ENCODE measurements around the gene SAMD1.

SAMD1 gene

GRCh38 chr19:14058182-14059092, 32.1 kb downstream of the SAMD1 start:
- H3K36me3 Mint-ChIP-seq (ENCODE audit: low read depth) = peaks cover 9% of the 10 kb centered on the region
- peaks cover 52% of the 10 kb centered on the region for H3K27me3 Mint-ChIP-seq (ENCODE audit: low read depth)
- peak overlapping the region; percentile 64 to 85 (median 84) for H3K4me3 Mint-ChIP-seq
- H3K27ac Mint-ChIP-seq = no peak overlapping the region
- peaks cover 4% of the 10 kb centered on the region for H3K4me1 Mint-ChIP-seq
- no peaks in the 10 kb centered on the region for H3K9me3 Mint-ChIP-seq
- TF ChIP-seq, protein P1, sequence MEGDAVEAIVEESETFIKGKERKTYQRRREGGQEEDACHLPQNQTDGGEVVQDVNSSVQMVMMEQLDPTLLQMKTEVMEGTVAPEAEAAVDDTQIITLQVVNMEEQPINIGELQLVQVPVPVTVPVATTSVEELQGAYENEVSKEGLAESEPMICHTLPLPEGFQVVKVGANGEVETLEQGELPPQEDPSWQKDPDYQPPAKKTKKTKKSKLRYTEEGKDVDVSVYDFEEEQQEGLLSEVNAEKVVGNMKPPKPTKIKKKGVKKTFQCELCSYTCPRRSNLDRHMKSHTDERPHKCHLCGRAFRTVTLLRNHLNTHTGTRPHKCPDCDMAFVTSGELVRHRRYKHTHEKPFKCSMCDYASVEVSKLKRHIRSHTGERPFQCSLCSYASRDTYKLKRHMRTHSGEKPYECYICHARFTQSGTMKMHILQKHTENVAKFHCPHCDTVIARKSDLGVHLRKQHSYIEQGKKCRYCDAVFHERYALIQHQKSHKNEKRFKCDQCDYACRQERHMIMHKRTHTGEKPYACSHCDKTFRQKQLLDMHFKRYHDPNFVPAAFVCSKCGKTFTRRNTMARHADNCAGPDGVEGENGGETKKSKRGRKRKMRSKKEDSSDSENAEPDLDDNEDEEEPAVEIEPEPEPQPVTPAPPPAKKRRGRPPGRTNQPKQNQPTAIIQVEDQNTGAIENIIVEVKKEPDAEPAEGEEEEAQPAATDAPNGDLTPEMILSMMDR (IDR thresholded peaks at IDR 0.05; ENCODE audit: unreplicated experiment in 3 of 3) = no peak

DNA sequence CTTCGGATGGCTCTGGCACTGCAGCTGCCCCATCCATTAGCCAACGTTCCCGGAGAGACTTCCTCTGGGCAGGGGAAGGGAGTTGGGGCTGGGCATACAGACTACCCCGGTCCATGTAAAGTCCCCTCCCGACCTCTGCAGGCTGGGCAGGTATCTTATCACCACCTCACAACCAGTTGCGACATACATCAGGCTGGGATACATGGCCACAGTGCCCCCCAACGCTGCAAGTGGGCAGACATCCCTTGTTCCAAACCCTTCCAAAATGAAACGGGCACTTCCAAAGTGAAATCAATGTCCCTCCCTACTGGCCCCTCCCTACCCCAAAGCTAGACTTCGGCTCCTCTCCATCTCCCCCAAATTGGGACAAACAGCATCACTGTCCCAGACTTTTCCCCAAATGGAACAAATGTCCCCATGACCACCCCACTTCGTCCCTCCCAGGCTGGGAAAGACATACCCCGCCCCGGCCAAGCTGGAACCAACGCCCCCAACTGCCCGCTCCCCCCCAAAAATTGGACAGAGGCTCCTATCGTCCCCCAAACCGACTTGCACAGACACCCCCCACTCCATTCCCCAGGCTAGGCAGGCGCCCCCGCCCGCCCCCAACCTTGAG, 33.7 kb downstream of the SAMD1 start:
- H3K36me3 Mint-ChIP-seq (ENCODE audit: low read depth) = peaks cover 14% of the 10 kb centered on the region
- H3K9me3 Mint-ChIP-seq = peaks cover 3% of the 10 kb centered on the region
- H3K27ac Mint-ChIP-seq = no peak overlapping the region
- TF ChIP-seq, protein P1 (IDR thresholded peaks at IDR 0.05; ENCODE audit: unreplicated experiment in 3 of 3) = no peak
- H3K4me3 Mint-ChIP-seq = peak overlapping the region; percentile 77 to 81 (median 81)
- peaks cover 4% of the 10 kb centered on the region for H3K4me1 Mint-ChIP-seq
- peaks cover 52% of the 10 kb centered on the region for H3K27me3 Mint-ChIP-seq (ENCODE audit: low read depth)

DNA sequence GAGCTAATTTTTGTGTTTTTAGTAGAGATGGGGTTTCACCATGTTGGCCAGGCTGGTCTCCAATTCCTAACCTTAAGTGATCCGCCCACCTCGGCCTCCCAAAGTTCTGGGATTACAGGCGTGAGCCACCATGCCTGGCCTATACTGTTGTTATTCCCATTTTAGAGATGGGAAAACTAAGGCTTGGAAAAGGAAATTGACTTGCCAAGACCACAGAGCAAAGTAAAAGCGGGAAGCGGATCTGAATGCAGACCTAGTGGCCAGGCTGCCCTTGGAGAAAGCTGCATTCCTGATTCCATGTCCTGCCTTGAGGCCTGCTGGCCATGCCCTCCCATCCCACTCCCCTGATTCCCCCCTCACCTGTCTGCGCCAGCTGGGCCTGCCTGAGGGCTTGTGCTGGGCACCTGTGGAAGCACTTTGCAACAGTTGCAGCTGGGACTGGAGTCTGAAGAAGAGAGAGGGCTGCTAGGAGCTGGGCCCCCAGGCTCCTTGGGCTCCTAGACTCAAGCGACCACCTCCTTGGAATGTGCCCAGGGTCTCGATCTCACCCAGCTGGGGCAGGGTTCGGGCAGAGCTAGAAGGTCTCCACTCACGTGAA, 34.4 kb downstream of the SAMD1 start:
- TF ChIP-seq, protein P1 (IDR thresholded peaks at IDR 0.05; ENCODE audit: unreplicated experiment in 3 of 3) = no peak
- Mint-ChIP-seq H3K4me1 (peaks cover 4% of the 10 kb centered on the region), H3K4me3 (peak overlapping the region; percentile 5 to 81 (median 77)), H3K27me3 (ENCODE audit: low read depth) (peaks cover 50% of the 10 kb centered on the region), H3K36me3 (ENCODE audit: low read depth) (peaks cover 14% of the 10 kb centered on the region), H3K27ac (no peak overlapping the region), H3K9me3 (peaks cover 3% of the 10 kb centered on the region)

GRCh38 chr19:14055396-14055795, 35.2 kb downstream of the SAMD1 start:
- H3K9me3 Mint-ChIP-seq = peaks cover 3% of the 10 kb centered on the region
- H3K36me3 Mint-ChIP-seq (ENCODE audit: low read depth) = peaks cover 16% of the 10 kb centered on the region
- TF ChIP-seq, protein P1 (IDR thresholded peaks at IDR 0.05; ENCODE audit: unreplicated experiment in 3 of 3) = no peak
- H3K27me3 Mint-ChIP-seq (ENCODE audit: low read depth) = peaks cover 43% of the 10 kb centered on the region
- H3K27ac Mint-ChIP-seq = no peak overlapping the region
- H3K4me1 Mint-ChIP-seq = peaks cover 4% of the 10 kb centered on the region
- H3K4me3 Mint-ChIP-seq = no peak overlapping the region

GRCh38 chr19:14054721-14055120, 35.8 kb downstream of the SAMD1 start:
- Mint-ChIP-seq H3K27me3 (ENCODE audit: low read depth) (peaks cover 39% of the 10 kb centered on the region), H3K36me3 (ENCODE audit: low read depth) (peaks cover 19% of the 10 kb centered on the region), H3K27ac (no peak overlapping the region), H3K4me3 (no peak overlapping the region), H3K4me1 (peaks cover under 1% of the 10 kb centered on the region), H3K9me3 (peaks cover 3% of the 10 kb centered on the region)
- TF ChIP-seq, protein P1 (IDR thresholded peaks at IDR 0.05; ENCODE audit: unreplicated experiment in 3 of 3) = no peak
